Hematopoietic multipotent progenitor cell treated with erythropoietin and hydrocortisone succinate and interleukin-3 and kit ligand, for 4 days (in vitro differentiated cells): ENCODE results near the gene RUNX3.
"Not testable (repeated sequence)": the region's sequence is repeated elsewhere in the genome, so short reads cannot be mapped to it uniquely, and the experiment has no call there.

Experiments used
- DNase-seq: peaks from one replicate; pipeline ENCODE4 v3.0.0-alpha.2; 2015

The RUNX3 gene

DNA sequence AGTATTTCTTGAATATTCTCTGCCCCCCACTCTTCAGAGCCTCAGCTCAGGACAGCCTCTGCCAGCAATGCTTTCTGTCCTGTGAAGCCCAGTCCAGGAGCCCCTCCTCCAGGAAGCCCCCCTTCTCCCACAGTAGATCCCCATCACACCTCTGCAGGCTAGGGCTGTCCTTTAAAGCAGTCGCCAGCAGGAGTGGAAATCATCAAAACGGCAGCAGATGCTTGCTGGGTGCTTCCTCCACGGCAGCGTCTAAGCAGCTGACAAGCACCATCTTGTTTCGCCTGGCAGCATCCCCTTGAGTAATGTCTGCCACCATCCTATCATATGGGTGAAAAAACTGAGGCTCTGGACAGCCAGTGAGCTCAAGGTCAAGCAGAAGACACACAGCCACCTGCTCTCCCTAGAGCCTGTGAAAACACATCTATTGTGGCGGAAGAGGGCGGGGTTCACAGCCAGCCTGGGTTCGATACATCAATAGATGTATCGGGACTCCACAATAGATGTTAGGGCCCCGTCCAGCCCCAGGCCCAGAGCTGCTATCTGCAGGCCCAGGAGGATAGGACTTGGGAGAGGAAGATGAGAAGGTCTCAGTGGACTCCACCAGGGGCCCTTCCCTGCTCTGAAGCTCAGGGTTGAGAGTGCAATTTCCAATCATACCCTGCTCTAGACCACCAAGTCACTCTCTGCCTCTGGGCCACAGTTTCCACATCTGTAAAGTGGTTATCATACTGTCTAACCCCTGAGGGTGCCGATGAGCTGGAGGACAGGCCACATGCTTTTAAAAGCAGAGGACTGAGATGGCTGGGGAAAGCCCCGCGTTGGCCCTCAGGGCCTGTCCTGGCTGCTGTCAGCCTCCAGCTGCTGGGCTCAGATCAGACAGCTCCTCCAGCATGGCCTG lies 17.5 kb downstream of the RUNX3 start:
- DNase-seq, result peak; percentile 11

DNA sequence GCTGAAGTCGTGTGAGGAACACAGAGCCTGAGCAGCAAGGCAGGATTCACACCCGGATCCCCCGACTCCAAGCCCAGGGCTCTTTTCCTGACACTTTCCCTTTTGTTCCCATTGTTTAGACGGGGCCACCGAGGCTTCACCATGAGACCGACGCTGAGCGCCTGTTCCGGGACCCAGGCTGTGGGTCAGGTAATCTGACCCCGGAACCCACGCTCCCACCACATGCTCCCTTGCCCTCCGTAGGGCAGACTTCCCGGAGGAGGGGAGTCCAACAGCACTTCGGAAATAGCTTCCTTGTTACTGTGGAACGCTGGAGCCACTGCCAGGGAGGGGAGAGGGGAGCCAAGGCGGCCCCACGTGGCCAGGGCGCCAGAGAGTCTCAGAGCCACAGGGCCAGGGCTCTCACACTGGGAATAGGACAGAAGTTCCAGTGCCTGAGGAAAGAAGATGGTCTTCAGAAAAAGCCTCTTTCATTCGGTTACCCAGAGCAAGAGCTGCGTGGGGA lies 18.4 kb downstream of the RUNX3 start:
- DNase-seq, result no peak

DNA sequence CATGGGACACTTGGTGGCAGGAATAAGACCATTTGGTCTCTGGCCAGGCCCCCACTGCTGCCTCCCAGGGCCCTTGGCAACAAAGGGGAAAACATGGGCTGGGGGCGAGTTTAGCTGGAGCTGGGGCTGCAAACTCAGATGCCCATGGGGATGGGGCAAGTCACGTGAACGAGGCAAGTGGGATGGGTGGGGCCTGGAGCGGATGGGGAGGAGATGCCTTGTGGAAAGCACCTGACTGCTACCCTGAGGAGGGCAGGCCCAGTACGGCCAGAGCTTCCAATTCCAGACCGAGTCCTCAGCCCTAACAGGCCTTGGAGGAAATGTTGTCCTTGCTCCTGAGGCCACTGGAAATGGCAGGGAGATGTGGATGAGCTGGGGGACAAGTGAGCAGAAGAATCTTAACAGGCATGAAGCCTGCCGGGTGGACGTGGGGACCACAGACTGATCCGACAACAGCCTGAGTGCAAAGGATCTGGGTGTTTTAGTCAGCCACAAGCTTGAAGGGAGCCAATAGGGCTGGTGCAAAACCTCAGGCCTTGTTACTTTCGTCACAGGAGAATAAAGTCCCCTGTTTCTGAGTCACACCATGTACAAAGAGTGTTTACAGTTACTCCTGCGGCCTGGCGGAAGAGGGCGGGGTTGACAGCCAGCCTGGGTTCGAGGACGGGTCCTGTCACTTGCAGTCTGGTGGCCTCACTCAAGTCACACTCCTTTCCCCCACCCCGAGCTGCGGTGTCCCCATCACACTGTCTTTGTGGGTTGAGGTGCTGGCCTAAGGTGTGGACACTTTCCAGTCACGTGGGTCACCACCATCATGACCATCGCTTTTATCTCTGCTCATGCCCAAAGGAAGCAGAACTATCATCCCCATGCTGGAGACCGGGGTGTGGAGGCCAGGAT lies 19.1 kb downstream of the RUNX3 start:
- DNase-seq, result peak; percentile 27

- no peak for DNase-seq
These were observed 19.9 kb downstream of the RUNX3 start for GRCh38 chr1:24910210-24910609.

DNA sequence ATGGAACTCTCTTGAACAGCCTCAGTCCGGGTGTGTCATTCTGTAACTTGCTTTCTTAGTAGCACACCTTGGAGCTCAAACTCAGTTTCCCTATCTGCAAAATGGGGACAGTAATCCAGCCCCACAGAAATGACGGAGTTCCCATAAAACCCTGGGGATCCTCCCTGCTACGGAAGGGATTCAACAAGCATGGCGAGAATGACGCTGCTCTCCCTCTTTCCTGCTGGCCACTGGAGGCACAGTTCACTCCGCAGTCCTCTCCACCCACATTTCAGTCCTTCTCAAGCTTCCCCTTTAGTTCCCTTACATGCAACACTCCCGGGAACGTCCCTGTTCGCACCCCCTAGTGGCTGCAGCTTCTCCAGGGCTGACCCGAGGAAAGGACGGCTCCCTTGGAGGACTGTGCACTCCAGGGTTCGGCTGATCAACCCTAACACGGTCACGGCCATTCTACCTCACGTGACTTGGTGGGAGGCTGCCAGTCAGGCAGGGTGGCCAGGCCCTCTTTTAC lies 20.6 kb downstream of the RUNX3 start:
- DNase-seq, result peak; percentile 83

DNA sequence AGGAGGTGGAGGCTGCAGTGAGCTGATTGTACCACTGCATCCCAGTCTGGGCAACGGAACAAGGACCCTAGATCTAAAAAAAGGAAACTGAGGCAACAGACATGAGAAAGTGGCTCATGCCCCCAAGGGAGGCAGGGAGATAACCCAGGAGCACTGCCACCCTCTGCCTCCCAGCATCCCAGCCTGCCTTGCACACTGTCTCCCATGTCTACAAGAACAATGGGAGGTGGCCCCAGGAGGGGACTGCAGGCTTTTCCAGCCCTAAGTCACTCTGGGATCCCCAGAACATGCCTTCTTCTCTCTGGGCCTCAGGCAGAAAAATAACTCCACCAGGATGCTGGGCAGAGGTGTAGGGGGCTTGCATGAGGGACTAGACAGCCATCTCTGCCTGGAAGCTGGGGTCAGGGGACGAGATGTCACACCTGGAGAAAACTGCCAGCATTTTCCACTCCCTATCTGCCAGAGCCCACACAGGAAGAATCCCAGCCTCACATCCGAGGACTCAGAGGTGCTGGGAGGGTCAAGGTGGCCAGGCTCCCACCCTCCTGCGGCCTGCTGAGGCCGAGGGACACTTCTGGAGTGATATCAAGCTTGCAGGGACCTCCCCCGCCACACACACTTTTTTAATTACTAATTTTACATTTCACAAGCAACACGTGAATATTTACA lies 21.4 kb downstream of the RUNX3 start:
- DNase-seq, result no peak

GRCh38 chr1:24907587-24908294 lies 22.3 kb downstream of the RUNX3 start:
- not testable (repeated sequence) for DNase-seq

- DNase-seq, result no peak
These were observed 23.2 kb downstream of the RUNX3 start for GRCh38 chr1:24906760-24907490.

GRCh38 chr1:24905979-24906720 lies 23.9 kb downstream of the RUNX3 start:
- no peak for DNase-seq

- DNase-seq, result no peak
These were observed 24.6 kb downstream of the RUNX3 start for GRCh38 chr1:24905355-24905978.

GRCh38 chr1:24904731-24905354 lies 25.2 kb downstream of the RUNX3 start:
- no peak for DNase-seq

DNA sequence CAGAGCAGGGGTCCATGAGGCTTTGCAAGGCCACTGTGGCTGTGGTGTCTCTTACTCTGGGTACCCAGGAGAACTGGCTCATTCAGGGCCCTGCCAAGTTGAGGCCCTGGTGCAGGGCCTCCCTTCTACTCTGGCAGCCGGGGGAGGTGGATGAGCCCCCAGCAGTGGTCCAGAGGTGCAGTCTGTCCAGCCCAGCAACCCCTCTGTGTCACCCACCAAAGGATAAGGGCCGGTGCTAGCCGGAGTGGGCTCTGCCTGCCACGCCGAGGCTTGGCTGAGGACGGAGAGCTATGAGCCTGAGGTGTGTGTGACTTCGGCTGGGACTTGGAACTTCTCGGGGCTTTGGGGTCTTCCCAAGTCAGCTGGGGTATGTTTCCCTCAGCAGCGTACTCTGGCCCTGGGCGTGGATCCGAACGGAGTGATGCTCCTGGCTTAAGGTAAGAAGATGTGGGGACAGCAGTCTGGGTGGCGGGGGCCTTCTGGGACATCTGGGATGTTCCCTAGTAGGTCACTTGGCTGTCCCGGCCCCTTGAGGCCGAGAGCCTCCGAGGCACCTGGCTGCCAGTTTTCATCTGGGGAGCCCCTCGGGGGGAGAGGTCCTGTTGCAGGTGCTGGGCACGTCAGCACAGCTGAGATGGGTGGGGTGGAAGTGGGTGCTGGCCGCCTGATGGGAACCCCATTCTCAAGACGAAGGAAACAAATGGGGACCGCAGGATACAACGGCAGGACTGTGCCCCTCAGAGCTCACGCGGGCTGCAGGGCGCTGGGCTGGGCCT lies 25.9 kb downstream of the RUNX3 start:
- DNase-seq, result no peak

- DNase-seq, result no peak
These were observed 26.5 kb downstream of the RUNX3 start for GRCh38 chr1:24903560-24903954.

DNA sequence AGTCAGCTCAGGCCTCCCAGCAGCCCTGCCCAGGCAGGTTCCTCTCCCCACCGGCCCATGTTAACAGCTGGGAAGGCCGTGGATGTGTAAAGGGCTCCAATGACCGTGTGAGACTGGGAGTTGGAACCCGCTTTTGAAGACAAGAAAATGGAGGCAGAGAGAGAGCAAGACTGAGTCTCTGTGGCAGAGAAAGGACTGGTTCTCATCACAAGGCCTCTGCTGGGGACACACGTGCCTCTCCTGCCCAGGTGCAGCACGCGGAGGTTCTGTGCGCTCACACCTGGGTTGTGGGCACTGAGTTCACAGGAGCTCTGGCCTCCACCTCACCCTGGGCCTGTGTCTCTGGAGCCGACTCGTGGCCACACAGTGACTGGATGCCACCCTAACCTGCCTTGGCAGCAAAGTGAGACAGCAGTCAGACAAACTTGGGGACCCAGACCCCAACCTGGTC lies 27.0 kb downstream of the RUNX3 start:
- no peak for DNase-seq

- DNase-seq, result no peak
These were observed 27.6 kb downstream of the RUNX3 start for GRCh38 chr1:24902471-24902891.

- no peak for DNase-seq
These were observed 28.1 kb downstream of the RUNX3 start for GRCh38 chr1:24901791-24902470.

DNA sequence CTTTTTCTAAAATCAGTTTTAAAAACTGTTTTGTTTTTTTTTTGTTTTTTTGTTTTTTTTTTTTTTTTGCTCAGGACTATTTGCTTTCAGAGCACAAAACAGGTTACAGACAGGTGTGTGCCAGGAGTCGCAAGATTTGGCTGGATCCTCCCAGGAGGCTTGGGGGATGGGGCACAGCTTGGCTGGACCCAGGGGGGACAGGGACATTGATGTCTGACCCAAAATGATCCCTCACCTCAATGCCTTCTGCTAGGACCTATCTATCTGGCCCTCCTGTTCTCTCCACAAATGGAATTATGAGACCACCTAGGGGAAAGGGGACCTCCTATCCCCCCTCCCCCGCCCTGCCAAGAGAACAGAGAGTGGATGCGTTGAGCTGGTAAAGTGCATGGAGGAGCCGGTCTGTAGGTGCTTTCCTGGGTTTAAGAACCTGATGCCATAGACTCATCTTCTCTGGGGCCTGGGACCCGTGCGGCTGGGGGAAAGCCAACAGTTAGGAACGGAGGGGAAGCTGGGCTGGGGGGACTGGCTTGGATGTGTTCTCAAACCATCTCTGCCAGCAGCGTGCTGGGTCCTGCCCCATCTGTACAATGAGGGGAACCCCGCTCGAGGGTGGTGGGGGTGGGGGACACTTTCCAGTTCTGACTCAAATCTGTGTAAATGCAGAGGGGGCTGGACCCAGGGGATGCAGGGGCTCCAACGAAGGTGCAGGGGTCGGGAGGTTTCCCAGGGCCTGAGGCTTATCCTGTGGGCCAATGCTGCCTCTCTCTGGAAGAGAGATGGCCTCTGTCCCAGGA lies 28.9 kb downstream of the RUNX3 start:
- DNase-seq, result no peak
